ENCODE results near the gene PLOD1.
"Not testable (repeated sequence)": the region's sequence is repeated elsewhere in the genome, so short reads cannot be mapped to it uniquely, and the experiment has no call there.

PLOD1 gene

DNA sequence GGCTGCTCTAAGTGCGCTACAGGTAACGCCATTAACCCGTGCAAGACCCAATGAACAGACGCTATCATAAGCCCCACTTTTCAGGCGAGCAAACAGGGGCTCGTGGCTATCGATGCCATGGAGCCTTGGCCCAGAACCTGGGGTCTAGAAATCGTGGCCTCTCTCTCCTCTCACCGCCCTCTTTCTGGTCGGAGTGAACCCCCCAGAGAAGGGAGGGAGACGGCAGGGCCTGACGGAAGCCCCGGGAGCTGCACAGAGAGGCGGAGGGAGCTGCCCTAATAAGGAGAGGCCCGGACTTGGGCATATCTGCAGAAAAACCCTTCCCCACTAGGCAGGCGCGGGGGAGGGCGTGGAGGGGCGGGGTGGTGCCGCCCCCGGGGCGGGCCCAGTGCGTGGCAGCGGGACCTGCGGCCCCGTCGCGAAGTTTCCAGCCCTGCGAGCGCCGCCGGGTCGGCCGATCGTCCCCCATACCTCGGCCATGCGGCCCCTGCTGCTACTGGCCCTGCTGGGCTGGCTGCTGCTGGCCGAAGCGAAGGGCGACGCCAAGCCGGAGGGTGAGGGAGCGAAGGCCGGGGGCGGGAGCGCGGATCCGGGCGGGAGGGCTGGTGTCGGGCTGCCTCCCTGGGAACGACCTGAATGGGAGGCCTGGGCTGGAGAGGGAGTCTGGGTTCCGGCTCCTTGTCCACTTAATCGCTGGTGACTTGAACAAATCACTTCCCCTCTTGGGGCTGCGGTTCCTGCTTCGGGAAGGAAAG, at the start of gene PLOD1:
TSS of gene PLOD1 (plus strand) at position 416 of the 755 bp plus-strand sequence. CDS start at position 479, 63 bp downstream.
- peak; percentile 56 to 57 for DNase-seq

DNA sequence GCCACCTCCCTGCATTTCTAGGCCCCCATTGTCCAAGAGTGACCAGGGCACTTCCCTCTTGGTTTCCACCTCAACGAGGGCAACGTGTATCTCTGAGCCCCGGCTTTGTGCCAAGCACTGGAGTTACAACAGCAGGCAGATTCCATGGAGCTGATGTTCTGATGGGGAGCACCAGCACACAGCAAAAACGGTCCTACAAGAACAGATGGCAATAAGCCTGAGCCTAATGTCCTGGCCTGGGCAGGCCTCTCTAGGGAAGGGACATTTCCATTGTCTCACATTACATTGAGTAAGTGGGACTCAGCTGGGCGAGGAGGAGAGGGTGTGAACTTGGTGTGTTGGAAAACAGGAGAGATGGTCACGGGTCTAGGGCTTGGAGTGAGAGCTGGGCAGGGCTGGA, 48.6 kb upstream of the PLOD1 start:
- DNase-seq = no peak

- no peak for DNase-seq
Measured at GRCh38 chr1:11886986-11887665, 47.4 kb upstream of the PLOD1 start.

GRCh38 chr1:11887666-11888007, 46.9 kb upstream of the PLOD1 start:
- DNase-seq = no peak

DNA sequence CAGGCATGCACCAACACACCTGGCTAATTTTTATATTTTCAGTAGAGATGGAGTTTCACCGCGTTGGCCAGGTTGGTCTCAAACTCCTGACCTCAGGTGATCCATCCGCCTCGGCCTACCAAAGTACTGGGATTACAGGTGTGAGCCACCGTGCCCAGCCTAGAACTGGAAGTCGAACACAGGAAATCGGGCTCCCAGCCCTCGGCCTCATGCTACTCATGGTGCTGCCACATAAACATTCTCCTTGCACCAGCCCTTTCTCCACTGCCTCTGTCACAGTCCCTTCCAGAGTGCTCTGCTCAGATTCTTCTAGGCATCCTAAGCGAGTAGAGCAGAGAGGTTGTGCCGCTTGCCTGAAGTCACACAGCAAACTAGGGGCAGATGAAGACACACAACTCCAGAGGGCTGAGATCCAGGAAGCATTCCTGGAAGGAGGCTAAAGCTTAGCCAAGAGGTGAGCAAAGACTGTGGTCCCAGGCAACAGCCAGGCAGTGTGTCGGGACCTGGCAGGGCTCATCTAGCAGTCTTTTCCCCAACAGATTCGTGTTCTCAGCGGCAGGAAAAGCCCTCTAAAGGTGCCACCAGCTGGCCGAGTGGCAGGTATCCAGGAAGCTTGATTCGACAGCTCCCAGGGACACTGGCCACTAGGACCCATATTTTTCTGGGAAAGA, 46.2 kb upstream of the PLOD1 start:
- peak in 1 of 2 experiments; percentile 2 for DNase-seq

DNA sequence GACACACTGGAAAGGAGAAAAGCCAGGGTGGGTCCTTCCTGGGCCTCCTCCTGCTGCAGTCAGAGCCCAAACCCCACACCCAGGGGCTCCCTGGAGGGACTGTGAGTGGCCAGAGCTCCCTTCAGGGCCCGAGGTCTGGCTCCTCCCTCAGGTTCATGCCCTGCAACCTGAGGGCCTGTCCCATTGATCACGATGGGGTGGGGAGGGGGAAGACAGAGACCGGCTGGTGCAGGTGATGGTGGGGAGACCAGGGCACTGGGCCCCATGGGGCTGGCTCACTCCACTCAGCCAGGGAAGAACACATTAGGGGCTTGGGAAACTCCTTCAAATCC, 45.7 kb upstream of the PLOD1 start:
- DNase-seq = no peak

DNA sequence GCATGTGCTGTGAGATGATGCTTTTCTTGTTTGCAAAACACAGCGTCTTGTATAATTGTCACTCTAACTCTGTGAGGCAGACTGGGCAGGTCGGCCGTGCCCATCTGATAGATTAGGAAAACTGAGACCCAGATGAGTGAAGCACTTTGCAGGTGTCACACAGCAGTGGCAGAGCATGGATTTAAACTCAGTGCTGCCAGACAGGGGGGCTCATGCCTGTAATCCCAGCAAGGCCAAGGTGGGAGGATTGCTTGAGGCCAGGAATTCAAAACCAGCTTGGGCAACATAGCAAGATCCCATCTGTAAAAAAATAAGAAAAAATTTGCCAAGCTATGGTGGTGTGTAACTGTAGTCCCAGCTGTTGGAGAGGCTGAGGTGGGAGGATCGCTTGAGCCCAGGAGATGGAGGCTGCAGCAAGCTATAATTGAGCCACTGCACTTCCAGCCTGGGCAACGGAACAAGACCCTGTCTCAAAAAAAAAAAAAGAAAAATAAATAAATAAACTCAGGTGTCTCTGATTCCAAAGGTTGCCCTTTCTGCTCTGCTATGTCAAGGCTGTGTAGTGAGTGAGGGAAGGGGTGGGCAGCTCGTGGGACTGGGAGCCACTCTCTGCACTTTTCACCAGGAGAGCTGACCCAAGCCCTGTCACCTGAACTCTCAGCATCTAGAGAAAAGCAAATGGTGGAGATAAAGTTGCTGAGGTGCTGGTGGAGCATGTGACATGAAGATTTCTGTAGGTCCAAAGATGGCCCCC, 42.9 kb upstream of the PLOD1 start:
- DNase-seq = no peak

GRCh38 chr1:11893907-11894251, 40.6 kb upstream of the PLOD1 start:
- peak; percentile 64 to 68 for DNase-seq

GRCh38 chr1:11894501-11894900, 40.0 kb upstream of the PLOD1 start:
- DNase-seq = not testable (repeated sequence)

DNA sequence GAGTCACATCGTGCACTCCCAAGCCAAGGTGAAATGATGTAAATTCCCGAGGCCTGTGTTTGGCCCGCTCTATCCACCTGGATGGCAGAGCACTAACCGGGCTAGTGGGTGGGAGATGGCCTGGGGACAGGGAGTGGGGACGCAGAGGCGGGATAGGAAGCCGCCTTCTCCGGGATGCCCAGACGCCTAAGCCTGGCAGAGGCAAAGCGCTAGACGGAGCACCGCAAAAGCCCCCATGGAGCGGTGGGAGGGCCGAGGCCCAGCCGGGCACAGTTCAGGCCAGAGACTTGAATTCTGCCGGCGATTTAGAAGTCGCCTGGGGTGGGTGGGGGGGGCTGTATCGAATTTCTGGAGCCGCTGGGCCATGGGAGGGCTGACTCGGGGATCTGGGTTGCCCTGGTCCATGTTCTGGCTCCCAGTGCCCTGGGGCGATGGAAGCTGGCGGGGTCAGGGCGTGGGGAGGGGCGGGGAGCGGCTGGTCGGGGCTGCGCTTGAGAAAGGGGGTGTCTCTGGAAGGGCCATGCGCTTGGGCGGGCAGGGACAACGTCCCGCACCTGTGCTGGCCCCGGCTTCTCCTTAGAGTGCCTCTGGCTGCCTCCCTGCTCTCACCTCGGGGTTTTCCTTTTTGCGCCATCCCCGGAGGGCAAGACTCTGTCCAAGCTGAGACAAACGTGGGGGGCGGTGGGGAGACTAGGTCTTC, 36.3 kb upstream of the PLOD1 start:
- DNase-seq = no peak

- no peak for DNase-seq
Measured at GRCh38 chr1:11898831-11899467, 35.6 kb upstream of the PLOD1 start.

DNA sequence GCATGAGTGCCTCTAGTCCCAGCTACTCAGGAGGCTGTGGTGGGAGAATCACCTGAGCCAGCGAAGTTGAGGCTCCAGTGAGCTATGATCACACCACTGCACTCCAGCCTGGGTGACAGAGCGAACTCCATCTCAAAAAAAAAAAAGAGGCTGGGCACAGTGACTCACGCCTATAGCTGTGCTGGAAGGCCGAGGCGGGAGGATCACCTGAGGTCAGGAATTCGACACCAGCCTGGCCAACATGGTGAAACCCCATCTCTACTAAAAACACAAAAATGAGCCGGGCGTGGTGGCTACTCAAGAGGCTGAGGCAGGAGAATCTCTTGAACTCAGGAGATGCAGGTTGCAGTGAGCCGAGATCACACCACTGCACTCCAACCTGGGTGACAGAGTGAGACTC, 33.1 kb upstream of the PLOD1 start:
- not testable (repeated sequence) for DNase-seq

GRCh38 chr1:11903210-11903609, 31.3 kb upstream of the PLOD1 start:
- DNase-seq = no peak

- not testable (repeated sequence) for DNase-seq
Measured at GRCh38 chr1:11904156-11904555, 30.4 kb upstream of the PLOD1 start.

- DNase-seq = no peak
Measured at GRCh38 chr1:11904978-11905377, 29.5 kb upstream of the PLOD1 start.

DNA sequence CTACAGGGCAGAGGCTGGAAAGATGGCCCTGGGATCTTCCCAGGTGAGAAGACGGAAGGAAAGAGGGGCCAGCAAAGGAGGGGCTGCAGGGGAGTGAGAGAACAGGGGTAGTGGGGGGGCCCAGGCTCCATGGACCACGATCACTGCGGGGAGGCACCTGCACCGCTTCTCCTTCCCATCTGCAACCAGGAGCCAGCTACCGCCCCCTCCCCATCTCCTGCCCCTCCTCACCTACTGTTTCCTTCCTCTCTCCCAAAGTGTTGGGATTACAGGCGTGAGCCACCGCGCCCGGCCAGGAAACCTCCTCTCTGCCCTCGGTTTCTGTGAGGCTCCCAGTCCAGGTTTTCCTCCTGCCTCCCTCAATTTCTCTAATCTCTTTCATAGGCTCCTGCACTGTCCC, 27.6 kb upstream of the PLOD1 start:
- no peak for DNase-seq

DNA sequence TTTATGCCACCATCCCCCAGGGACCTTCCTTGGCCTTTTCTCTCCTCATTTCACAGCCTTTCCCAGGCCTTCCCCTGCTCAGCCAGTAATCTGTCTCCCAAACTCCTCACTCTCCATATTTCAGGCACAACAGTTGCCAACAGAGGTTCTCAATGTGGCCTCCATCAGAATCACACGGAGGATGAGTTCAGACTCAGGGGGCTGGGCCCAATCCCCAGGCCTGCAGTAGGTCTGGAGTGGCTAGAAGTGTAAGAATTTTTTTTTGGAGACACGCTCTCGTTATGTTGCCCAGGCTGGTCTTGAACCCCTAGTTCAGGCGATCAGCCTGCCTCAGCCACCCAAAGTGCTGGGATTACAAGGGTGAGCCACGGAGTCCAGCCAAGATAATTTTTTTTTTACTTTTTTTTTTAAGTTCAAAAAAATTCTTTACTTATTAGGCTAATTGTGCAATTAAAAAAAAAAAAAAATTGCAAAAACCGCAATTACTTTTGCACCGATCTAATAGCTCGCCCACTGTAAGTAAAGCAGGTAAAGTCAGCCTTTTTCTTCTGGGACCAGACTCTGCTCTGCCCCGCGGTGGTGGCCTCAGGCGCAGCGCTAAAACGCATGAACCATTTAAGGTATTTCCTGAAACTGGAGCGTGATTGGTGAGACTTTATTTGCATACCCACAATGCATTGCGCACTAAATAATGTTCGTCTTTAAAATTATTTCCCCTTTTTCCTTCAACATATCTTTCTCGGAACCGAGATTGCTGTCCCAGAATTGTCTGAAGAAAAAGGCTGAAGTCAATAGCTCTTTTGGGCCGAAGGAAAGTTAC, 27.0 kb upstream of the PLOD1 start:
- DNase-seq = peak; percentile 90 to 94

DNA sequence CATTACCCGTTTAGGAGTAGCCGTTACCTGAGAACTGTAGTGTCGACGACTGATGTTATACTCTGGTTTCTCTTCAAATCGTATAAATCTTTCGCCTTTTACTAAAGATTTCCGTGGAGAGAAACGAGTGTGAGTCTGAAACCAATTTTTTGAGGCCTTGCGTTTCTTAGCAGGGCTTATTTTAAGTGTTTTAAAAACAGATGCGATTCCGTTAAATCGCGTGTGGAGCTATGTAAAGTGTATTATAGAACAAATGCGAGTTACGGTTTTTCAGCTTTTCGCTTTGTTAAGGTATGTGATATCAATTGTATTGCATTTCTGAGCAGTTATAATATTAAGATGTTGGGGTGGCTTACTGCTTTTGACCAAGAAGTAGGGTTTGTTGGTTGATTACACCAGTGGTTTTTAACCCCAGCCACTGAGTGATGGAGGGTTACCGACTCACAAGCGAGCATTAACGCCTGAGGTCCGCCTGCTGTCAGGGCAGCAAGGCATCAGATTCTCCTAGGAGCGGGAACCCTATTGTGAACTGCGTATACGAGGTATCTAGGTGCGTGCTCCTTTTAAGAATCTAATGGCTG, 26.3 kb upstream of the PLOD1 start:
- DNase-seq = peak; percentile 93 to 97

- not testable (repeated sequence) for DNase-seq
Measured at GRCh38 chr1:11910914-11911228, 23.6 kb upstream of the PLOD1 start.

DNA sequence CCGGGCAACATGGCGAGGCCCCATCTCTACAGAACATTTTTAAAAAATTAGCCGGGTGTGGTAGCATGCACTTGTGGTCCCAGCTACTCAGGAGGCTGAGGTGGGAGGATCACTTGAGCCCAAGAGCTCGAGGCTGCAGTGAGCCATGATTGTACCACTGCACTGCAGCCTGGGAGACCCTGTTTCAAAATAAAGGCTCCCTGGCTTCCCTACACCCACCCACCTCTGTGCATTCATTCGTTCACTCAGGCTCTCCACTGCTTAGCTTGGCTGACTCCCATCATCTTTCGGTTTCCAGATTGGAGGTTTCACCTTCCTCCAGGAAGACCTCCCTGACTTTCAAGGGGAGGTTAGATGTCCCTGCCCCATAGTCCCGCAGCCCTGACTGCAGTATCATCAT, 22.5 kb upstream of the PLOD1 start:
- no peak for DNase-seq

All from NCI-H2081 (cell line).